DOHH2 (cell line): ENCODE data around the gene QTRT2.

ENCODE experiments used
- EZH2phosphoT487 ChIP-seq: fragments of 200-600 bp; sonication (generic); IDR thresholded peaks from 2 replicates; pipeline ENCODE4 v1.6.1; 2017; ENCODE audit warnings: borderline replicate concordance, mild to moderate bottlenecking, antibody characterized with exemption, low read length, moderate library complexity, mixed read lengths
- TF ChIP-seq, protein P1 (sequence below): fragments of 200-600 bp; sonication (generic); IDR thresholded peaks from one replicate; pipeline ENCODE4 v1.5.1; 2014; ENCODE audit warnings: antibody characterized with exemption, mild to moderate bottlenecking, low read depth, low read length; ENCODE audit not compliant: poor library complexity, severe bottlenecking

DNA sequence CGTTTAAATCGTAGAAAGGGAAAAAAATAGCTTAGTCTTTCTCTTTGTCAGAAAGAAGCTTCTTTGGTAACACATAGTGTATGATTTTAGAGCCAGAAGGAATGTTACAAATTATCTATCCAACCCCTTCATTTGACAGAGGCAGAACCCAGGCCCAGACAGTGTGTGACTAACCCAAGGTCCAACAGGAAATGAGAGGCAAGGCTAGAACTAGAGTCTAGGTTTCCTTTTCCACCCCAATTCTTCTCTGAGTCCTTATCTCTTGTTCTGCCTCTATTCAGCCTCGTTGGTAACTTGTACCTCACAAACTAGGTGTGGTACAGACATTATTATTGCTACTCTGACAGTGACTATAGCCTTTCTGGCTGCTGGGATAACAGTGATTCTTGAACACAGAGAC lies 39.3 kb downstream of the QTRT2 start:
- TF ChIP-seq, protein P1, sequence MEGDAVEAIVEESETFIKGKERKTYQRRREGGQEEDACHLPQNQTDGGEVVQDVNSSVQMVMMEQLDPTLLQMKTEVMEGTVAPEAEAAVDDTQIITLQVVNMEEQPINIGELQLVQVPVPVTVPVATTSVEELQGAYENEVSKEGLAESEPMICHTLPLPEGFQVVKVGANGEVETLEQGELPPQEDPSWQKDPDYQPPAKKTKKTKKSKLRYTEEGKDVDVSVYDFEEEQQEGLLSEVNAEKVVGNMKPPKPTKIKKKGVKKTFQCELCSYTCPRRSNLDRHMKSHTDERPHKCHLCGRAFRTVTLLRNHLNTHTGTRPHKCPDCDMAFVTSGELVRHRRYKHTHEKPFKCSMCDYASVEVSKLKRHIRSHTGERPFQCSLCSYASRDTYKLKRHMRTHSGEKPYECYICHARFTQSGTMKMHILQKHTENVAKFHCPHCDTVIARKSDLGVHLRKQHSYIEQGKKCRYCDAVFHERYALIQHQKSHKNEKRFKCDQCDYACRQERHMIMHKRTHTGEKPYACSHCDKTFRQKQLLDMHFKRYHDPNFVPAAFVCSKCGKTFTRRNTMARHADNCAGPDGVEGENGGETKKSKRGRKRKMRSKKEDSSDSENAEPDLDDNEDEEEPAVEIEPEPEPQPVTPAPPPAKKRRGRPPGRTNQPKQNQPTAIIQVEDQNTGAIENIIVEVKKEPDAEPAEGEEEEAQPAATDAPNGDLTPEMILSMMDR = no peak
- TF ChIP-seq EZH2phosphoT487 = no peak
